HepG2 (cell line): Measurements from ENCODE around the gene PMM2. TPM values are rescaled to one million over a fixed set of nuclear protein-coding genes. Genes with fewer than 3 reads are reported as not detected.
A peak's percentile ranks its signal among the peaks of the same experiment; 100 is the strongest.

Experiments used
- HMG20A ChIP-seq: IDR thresholded peaks from 2 replicates; pipeline ENCODE4 v1.6.1; 2016; ENCODE audit warnings: borderline replicate concordance
- HMG20B ChIP-seq: conservative IDR thresholded peaks from 2 replicates; pipeline ENCODE4 v1.6.1; 2016; ENCODE audit warnings: missing genetic modification reagents, missing compliant biosample characterization
- JARID2 ChIP-seq: sonication (generic); formaldehyde crosslinking; IDR thresholded peaks from 2 replicates; pipeline ENCODE4 v1.8.1; 2023; ENCODE audit warnings: missing genetic modification reagents, inconsistent platforms; ENCODE audit not compliant: insufficient replicate concordance
- POLR2A ChIP-seq, 2 experiments: IDR thresholded peaks; 2 replicates each; pipeline ENCODE4 v1.6.1; 2011; ENCODE audit warnings: low read depth in 2 of 2, low read length in 2 of 2, mild to moderate bottlenecking in 1 of 2, moderate library complexity in 1 of 2; ENCODE audit not compliant: insufficient read depth in 1 of 2
- RBM22 ChIP-seq: fragments of 200-400 bp; formaldehyde crosslinking; optimal IDR thresholded peaks from 2 replicates; pipeline ENCODE3; 2017; ENCODE audit warnings: mild to moderate bottlenecking, low read length, moderate library complexity
- SAFB2 ChIP-seq: sonication (generic); formaldehyde crosslinking; IDR thresholded peaks from 2 replicates; pipeline ENCODE4 v1.5.1; 2020; ENCODE audit warnings: missing genetic modification reagents, low read depth, mild to moderate bottlenecking, borderline replicate concordance
- SP4 ChIP-seq: sonication (generic); formaldehyde crosslinking; IDR thresholded peaks from 2 replicates; pipeline ENCODE4 v1.8.1; 2023; ENCODE audit warnings: mild to moderate bottlenecking, missing genetic modification reagents
- SSRP1 ChIP-seq: IDR thresholded peaks from 2 replicates; pipeline ENCODE4 v1.6.1; 2016; ENCODE audit warnings: control low read depth
- ZBTB38 ChIP-seq: sonication (generic); formaldehyde crosslinking; IDR thresholded peaks from 2 replicates; pipeline ENCODE4 v1.5.1; 2020; ENCODE audit warnings: mild to moderate bottlenecking, missing genetic modification reagents
- ZC3H13 ChIP-seq: sonication (generic); formaldehyde crosslinking; IDR thresholded peaks from 2 replicates; pipeline ENCODE4 v1.8.1; 2023; ENCODE audit warnings: mild to moderate bottlenecking, missing genetic modification reagents, moderate library complexity
- ZFP36L2 ChIP-seq: sonication (generic); formaldehyde crosslinking; IDR thresholded peaks from 2 replicates; pipeline ENCODE4 v1.4.0; 2020; ENCODE audit warnings: missing genetic modification reagents
- ZFP41 ChIP-seq: sonication (generic); formaldehyde crosslinking; IDR thresholded peaks from 2 replicates; pipeline ENCODE4 v1.4.0; 2020; ENCODE audit warnings: mild to moderate bottlenecking, missing genetic modification reagents, borderline replicate concordance
- ZIK1 ChIP-seq: sonication (generic); formaldehyde crosslinking; IDR thresholded peaks from 2 replicates; pipeline ENCODE4 v1.5.0; 2020; ENCODE audit warnings: mild to moderate bottlenecking, low read depth, missing genetic modification reagents, borderline replicate concordance
- ZKSCAN8 ChIP-seq: IDR thresholded peaks from 2 replicates; pipeline ENCODE4 v1.6.1; 2016; ENCODE audit warnings: borderline replicate concordance, missing genetic modification reagents, missing compliant biosample characterization
- ZNF225 ChIP-seq: sonication (generic); formaldehyde crosslinking; IDR thresholded peaks from 2 replicates; pipeline ENCODE4 v1.4.0; 2020; ENCODE audit warnings: mild to moderate bottlenecking, missing genetic modification reagents
- ZNF232 ChIP-seq: sonication (generic); formaldehyde crosslinking; IDR thresholded peaks from 2 replicates; pipeline ENCODE4 v1.4.0; 2020; ENCODE audit warnings: missing genetic modification reagents, borderline replicate concordance
- ZNF496 ChIP-seq: sonication (generic); formaldehyde crosslinking; IDR thresholded peaks from 2 replicates; pipeline ENCODE4 v1.8.1; 2023; ENCODE audit warnings: mild to moderate bottlenecking, moderate library complexity, missing genetic modification reagents; ENCODE audit not compliant: insufficient replicate concordance
- ZNF546 ChIP-seq: sonication (generic); formaldehyde crosslinking; conservative IDR thresholded peaks from 2 replicates; pipeline ENCODE4 v1.8.1; 2023; ENCODE audit warnings: mild to moderate bottlenecking, missing genetic modification reagents
- ZNF713 ChIP-seq: sonication (generic); formaldehyde crosslinking; IDR thresholded peaks from 2 replicates; pipeline ENCODE4 v1.4.0; 2020; ENCODE audit warnings: mild to moderate bottlenecking, missing genetic modification reagents
- ZNF839 ChIP-seq: sonication (generic); formaldehyde crosslinking; IDR thresholded peaks from 2 replicates; pipeline ENCODE4 v1.4.0; 2020; ENCODE audit warnings: missing genetic modification reagents, mild to moderate bottlenecking, borderline replicate concordance
- polyA plus RNA-seq, 8 experiments: library from polyadenylated mRNA; depleted of rRNA in 3 of 8; stranded (reverse) in 7 of 8; unstranded in 1 of 8; fragments of >200 nt; fragmentation: Illumina TruSeq in 4 of 8; extraction: Trizol in 4 of 8; gene quantifications; 2 replicates each; pipeline versions ENCODE4 v1.2.1 to v1.2.3, GENCODE V29; 2011 to 2016; ENCODE audit warnings: low read depth in 4 of 8, missing spikeins in 1 of 8, mixed read lengths in 1 of 8; ENCODE audit not compliant: insufficient read depth in 1 of 8
- total RNA-seq, 5 experiments: library from RNA; depleted of rRNA; stranded (reverse); fragments of >200 nt; fragmentation: Illumina TruSeq; extraction: Trizol; gene quantifications; 2 replicates each; pipeline ENCODE4 v1.2.3, GENCODE V29; 2016; ENCODE audit warnings: low read depth in 1 of 5
- TF ChIP-seq, protein P1 (sequence below): sonication (generic); formaldehyde crosslinking; IDR thresholded peaks from 2 replicates; pipeline ENCODE4 v1.5.0; 2020; ENCODE audit warnings: mild to moderate bottlenecking, missing genetic modification reagents
- TF ChIP-seq, protein P2 (sequence below): sonication (generic); formaldehyde crosslinking; IDR thresholded peaks from 2 replicates; pipeline ENCODE4 v1.4.0; 2020; ENCODE audit warnings: missing genetic modification reagents

PMM2 gene
- total and polyA plus RNA-seq, 2 of the 13 experiments (the other 11 are each of a cell fraction or from before 2014, with no cell fraction given): 52.2 to 93.7 TPM

DNA sequence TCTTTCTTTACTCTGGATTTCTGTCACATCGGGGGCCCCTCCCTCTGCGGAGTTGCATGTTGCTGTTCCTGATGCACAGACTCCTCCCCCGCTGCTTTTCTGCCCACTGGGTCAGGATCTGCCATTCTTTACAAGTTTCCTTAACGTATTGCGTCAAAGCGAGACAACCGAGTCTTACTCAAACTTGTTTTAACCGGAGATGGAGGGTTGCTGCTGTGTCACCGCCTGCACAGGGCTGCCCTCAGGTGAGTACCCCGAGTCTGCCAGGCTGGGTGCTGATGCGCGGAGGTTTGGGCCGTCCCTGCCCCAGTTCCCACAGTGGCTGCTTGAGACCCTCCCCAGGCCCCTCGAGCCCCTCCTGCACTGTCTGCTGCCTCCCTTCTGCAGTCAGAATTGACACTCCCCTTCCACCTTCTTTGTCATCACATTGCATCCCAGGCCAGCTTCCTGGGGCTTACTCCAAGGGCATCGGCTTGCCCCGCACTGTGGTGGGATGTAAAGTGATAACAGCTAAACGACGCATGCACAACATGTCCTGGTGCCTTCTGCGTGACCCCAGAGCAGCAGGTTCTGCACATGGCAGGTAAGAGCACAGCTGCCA lies 51.9 kb downstream of the PMM2 start (continued):
- no peak; the same call in 1 of the 2 replicates for TF ChIP-seq SAFB2 (CRISPR knock-in tag)
- TF ChIP-seq RBM22: peak; percentile 68
- TF ChIP-seq ZNF232 (CRISPR knock-in tag): no peak
- peak; percentile 30; the same call in 1 of the 2 replicates for TF ChIP-seq ZNF225 (CRISPR knock-in tag)
- TF ChIP-seq HMG20A (CRISPR knock-in tag): no peak
- TF ChIP-seq ZFP36L2 (CRISPR knock-in tag): no peak
- no peak for TF ChIP-seq ZNF713 (CRISPR knock-in tag)
- no peak for TF ChIP-seq ZKSCAN8 (CRISPR knock-in tag)
- no peak for TF ChIP-seq ZNF839 (CRISPR knock-in tag)
- peak; percentile 34; the same call in 1 of the 2 replicates for TF ChIP-seq SSRP1
- TF ChIP-seq, protein P1, sequence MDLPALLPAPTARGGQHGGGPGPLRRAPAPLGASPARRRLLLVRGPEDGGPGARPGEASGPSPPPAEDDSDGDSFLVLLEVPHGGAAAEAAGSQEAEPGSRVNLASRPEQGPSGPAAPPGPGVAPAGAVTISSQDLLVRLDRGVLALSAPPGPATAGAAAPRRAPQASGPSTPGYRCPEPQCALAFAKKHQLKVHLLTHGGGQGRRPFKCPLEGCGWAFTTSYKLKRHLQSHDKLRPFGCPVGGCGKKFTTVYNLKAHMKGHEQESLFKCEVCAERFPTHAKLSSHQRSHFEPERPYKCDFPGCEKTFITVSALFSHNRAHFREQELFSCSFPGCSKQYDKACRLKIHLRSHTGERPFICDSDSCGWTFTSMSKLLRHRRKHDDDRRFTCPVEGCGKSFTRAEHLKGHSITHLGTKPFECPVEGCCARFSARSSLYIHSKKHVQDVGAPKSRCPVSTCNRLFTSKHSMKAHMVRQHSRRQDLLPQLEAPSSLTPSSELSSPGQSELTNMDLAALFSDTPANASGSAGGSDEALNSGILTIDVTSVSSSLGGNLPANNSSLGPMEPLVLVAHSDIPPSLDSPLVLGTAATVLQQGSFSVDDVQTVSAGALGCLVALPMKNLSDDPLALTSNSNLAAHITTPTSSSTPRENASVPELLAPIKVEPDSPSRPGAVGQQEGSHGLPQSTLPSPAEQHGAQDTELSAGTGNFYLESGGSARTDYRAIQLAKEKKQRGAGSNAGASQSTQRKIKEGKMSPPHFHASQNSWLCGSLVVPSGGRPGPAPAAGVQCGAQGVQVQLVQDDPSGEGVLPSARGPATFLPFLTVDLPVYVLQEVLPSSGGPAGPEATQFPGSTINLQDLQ (CRISPR knock-in tag): 0 out of 2 replicates have a peak, but pooled peaks have one; percentile 12
- no peak for TF ChIP-seq ZC3H13 (CRISPR knock-in tag)
- TF ChIP-seq SP4 (CRISPR knock-in tag): 0 out of 2 replicates have a peak, but pooled peaks have one; percentile 36
- TF ChIP-seq ZFP41 (CRISPR knock-in tag): no peak
- TF ChIP-seq ZBTB38 (CRISPR knock-in tag): peak; percentile 32; the same call in 1 of the 2 replicates
- TF ChIP-seq ZNF546 (CRISPR knock-in tag): no peak
- no peak for TF ChIP-seq ZNF496 (CRISPR knock-in tag)
- TF ChIP-seq HMG20B: no peak
- TF ChIP-seq, protein P2, sequence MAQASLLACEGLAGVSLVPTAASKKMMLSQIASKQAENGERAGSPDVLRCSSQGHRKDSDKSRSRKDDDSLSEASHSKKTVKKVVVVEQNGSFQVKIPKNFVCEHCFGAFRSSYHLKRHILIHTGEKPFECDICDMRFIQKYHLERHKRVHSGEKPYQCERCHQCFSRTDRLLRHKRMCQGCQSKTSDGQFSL (CRISPR knock-in tag): no peak
- peak in 1 of 2 experiments; percentile 33; a peak in 1 of 4 replicates for TF ChIP-seq POLR2A (IDR thresholded peaks at IDR 0.05; ENCODE audit: insufficient read depth in 1 of 2, low read depth in 2 of 2, low read length in 2 of 2)
- no peak for TF ChIP-seq JARID2 (CRISPR knock-in tag)
- no peak for TF ChIP-seq ZIK1 (CRISPR knock-in tag)
